IMR-90 (cell line): Measurements from ENCODE around the gene DNAH6. TPM values are rescaled to one million over a fixed set of nuclear protein-coding genes. Genes with fewer than 3 reads are reported as not detected.

ENCODE experiments used
- ATAC-seq: fragments of 200-7000 bp; cut with Tn5 transposase; 2 replicates; pipeline ENCODE4 v1.9.1; 2020; ENCODE audit warnings: low read depth, mild to moderate bottlenecking, moderate library complexity
- BruUV-seq: library from RNA; stranded (reverse); fragments of 400-500 nt; replicated peaks from 2 replicates; lab custom pipeline; 2021; lab: Mats Ljungman, UMichigan
- CTCF ChIA-PET: fragments of 300-600 bp; formaldehyde crosslinking; extraction: SDS; loops from one replicate; lab custom pipeline; 2021; ENCODE audit warnings: antibody characterized with exemption; lab: Yijun Ruan, JAX
- POLR2A ChIA-PET: fragments of 300-600 bp; sonication (Branson Sonifier 250); formaldehyde crosslinking; loops from one replicate; lab custom pipeline; 2022; ENCODE audit warnings: antibody characterized with exemption; ENCODE audit not compliant: unreplicated experiment; lab: Charles Lee
- DNase-seq: peaks from one replicate; pipeline ENCODE4 v3.0.0; 2013
- H2AFZ ChIP-seq: replicated peaks from 2 replicates; pipeline ENCODE3; 2013; ENCODE audit warnings: low read length, mild to moderate bottlenecking; ENCODE audit not compliant: poor library complexity
- H2AK5ac ChIP-seq: 2 replicates; pipeline ENCODE4 v1.6.1; 2013; ENCODE audit warnings: low read depth, low read length, inconsistent platforms
- H2AK9ac ChIP-seq: replicated peaks from 2 replicates; pipeline ENCODE3; 2013; ENCODE audit warnings: mild to moderate bottlenecking, low read depth, low read length, moderate library complexity; ENCODE audit not compliant: poor library complexity
- H2BK120ac ChIP-seq: 2 replicates; pipeline ENCODE4 v1.6.1; 2013; ENCODE audit warnings: low read depth, low read length, inconsistent platforms
- H2BK15ac ChIP-seq: 3 replicates; pipeline ENCODE4 v1.6.1; 2013; ENCODE audit warnings: low read depth, low read length, inconsistent platforms
- H2BK20ac ChIP-seq: 2 replicates; pipeline ENCODE4 v1.6.1; 2013; ENCODE audit warnings: low read depth, mild to moderate bottlenecking, inconsistent platforms, low read length, moderate library complexity
- H2BK5ac ChIP-seq: 2 replicates; pipeline ENCODE4 v1.6.1; 2013; ENCODE audit warnings: mild to moderate bottlenecking, low read depth, low read length, inconsistent platforms; ENCODE audit not compliant: poor library complexity, severe bottlenecking
- H3K14ac ChIP-seq: replicated peaks from 2 replicates; pipeline ENCODE4 v1.6.1; 2013; ENCODE audit warnings: low read depth, low read length, inconsistent platforms
- H3K18ac ChIP-seq: 2 replicates; pipeline ENCODE4 v1.6.1; 2013; ENCODE audit warnings: low read depth, low read length, control low read depth
- H3K23ac ChIP-seq: 2 replicates; pipeline ENCODE4 v1.6.1; 2013; ENCODE audit warnings: low read depth, low read length, inconsistent platforms
- H3K27ac ChIP-seq: 2 replicates; pipeline ENCODE4 v1.5.1; 2013; ENCODE audit warnings: mild to moderate bottlenecking, control low read depth, low read length; ENCODE audit not compliant: insufficient read depth
- H3K27me3 ChIP-seq: 2 replicates; pipeline ENCODE4 v1.6.1; 2013; ENCODE audit warnings: low read length; ENCODE audit not compliant: control insufficient read depth, insufficient read depth
- H3K36me3 ChIP-seq: 2 replicates; pipeline ENCODE4 v1.6.1; 2013; ENCODE audit warnings: low read length, mixed read lengths; ENCODE audit not compliant: control insufficient read depth, insufficient read depth
- H3K4ac ChIP-seq: 2 replicates; pipeline ENCODE4 v1.6.1; 2013; ENCODE audit warnings: low read depth, low read length, inconsistent platforms
- H3K4me1 ChIP-seq: 2 replicates; pipeline ENCODE4 v1.6.1; 2013; ENCODE audit warnings: low read length, mixed read lengths; ENCODE audit not compliant: control insufficient read depth, insufficient read depth
- H3K4me2 ChIP-seq: 2 replicates; pipeline ENCODE4 v1.6.1; 2013; ENCODE audit warnings: low read depth, mild to moderate bottlenecking, control low read depth, low read length, moderate library complexity
- H3K4me3 ChIP-seq: 2 replicates; pipeline ENCODE4 v1.5.1; 2013; ENCODE audit warnings: low read depth, mild to moderate bottlenecking, control low read depth, low read length, moderate library complexity; ENCODE audit not compliant: insufficient read depth
- H3K56ac ChIP-seq: 2 replicates; pipeline ENCODE4 v1.6.1; 2013; ENCODE audit warnings: low read length, inconsistent platforms; ENCODE audit not compliant: insufficient read depth; ENCODE audit errors: extremely low read depth
- H3K79me1 ChIP-seq, 2 experiments: 2 replicates each; pipeline ENCODE4 v1.6.1; 2013; ENCODE audit warnings: low read length in 2 of 2, inconsistent platforms in 1 of 2, low read depth in 1 of 2
- H3K9ac ChIP-seq: 2 replicates; pipeline ENCODE4 v1.6.1; 2013; ENCODE audit warnings: low read depth, low read length, control low read depth
- H3K9me1 ChIP-seq: 2 replicates; pipeline ENCODE4 v1.6.1; 2013; ENCODE audit warnings: low read length, inconsistent platforms; ENCODE audit not compliant: insufficient read depth
- H3K9me3 ChIP-seq: 2 replicates; pipeline ENCODE4 v1.6.1; 2013; ENCODE audit warnings: low read length; ENCODE audit not compliant: control insufficient read depth, insufficient read depth
- H4K20me1 ChIP-seq: 2 replicates; pipeline ENCODE4 v1.6.1; 2013; ENCODE audit warnings: low read length, inconsistent platforms; ENCODE audit not compliant: insufficient read depth
- H4K5ac ChIP-seq: 2 replicates; pipeline ENCODE4 v1.6.1; 2013; ENCODE audit warnings: mild to moderate bottlenecking, low read depth, low read length, control low read depth
- H4K8ac ChIP-seq, 2 experiments: 2 replicates each; pipeline ENCODE4 v1.6.1; 2013; ENCODE audit warnings: low read depth in 2 of 2, low read length in 2 of 2, control low read depth in 1 of 2, inconsistent platforms in 1 of 2
- H4K91ac ChIP-seq: 2 replicates; pipeline ENCODE4 v1.6.1; 2013; ENCODE audit warnings: low read depth, low read length, inconsistent platforms; ENCODE audit not compliant: insufficient read depth
- BHLHE40 ChIP-seq: fragments of 150-350 bp; IDR thresholded peaks from 2 replicates; pipeline ENCODE4 v1.6.1; 2016; ENCODE audit warnings: mild to moderate bottlenecking, low read depth, low read length
- CEBPB ChIP-seq: IDR thresholded peaks from 2 replicates; pipeline ENCODE4 v1.6.1; 2012; ENCODE audit warnings: low read depth, low read length, improper control_type of control experiment
- MAFK ChIP-seq: IDR thresholded peaks from 2 replicates; pipeline ENCODE4 v1.6.1; 2012; ENCODE audit warnings: low read depth, low read length, improper control_type of control experiment
- MAZ ChIP-seq: IDR thresholded peaks from 2 replicates; pipeline ENCODE4 v1.6.1; 2012; ENCODE audit warnings: low read depth, mild to moderate bottlenecking, low read length, improper control_type of control experiment, moderate library complexity, borderline replicate concordance
- NFE2L2 ChIP-seq: fragments of 150-350 bp; IDR thresholded peaks from 2 replicates; pipeline ENCODE4 v1.6.1; 2016; ENCODE audit warnings: low read depth, mild to moderate bottlenecking, low read length
- POLR2A ChIP-seq: IDR thresholded peaks from 2 replicates; pipeline ENCODE4 v1.6.1; 2012; ENCODE audit warnings: mild to moderate bottlenecking, low read depth, low read length
- RFX5 ChIP-seq: IDR thresholded peaks from 2 replicates; pipeline ENCODE4 v1.8.0; 2012; ENCODE audit warnings: low read depth, mild to moderate bottlenecking, low read length, moderate library complexity
- WGBS, 2 experiments: methylation state at CpG; one replicate each; pipeline versions ENCODE4 v1.1.5 to v1.1.7; 2013; ENCODE audit warnings: missing lambda C conversion rate in 2 of 2; ENCODE audit not compliant: insufficient read length in 1 of 2; ENCODE audit errors: extremely low coverage in 2 of 2; 5-methylcytosine and 5-hydroxymethylcytosine counted together
- dilution Hi-C: fragments of 300-500 bp; cut with HindIII; formaldehyde crosslinking; loops from one replicate; pipeline ENCODE4 v1.14.3; 2018; ENCODE audit warnings: low sequenced_read_pairs; ENCODE audit not compliant: unreplicated experiment
- in situ Hi-C: fragments of 300-500 bp; cut with MboI; formaldehyde crosslinking; loops from 3 replicates; pipeline ENCODE4 v1.14.3; 2019; ENCODE audit warnings: low sequenced_read_pairs, inconsistent platforms, mixed read lengths
- intact Hi-C: fragments of 100-400 bp; cut with micrococcal nuclease; formaldehyde crosslinking; loops from 2 replicates; pipeline ENCODE4 v1.10.0; 2022
- polyA plus RNA-seq, 3 experiments: library from polyadenylated mRNA; depleted of rRNA; stranded (reverse); fragments of >200 nt; gene quantifications; 2 replicates each; pipeline ENCODE4 v1.2.3, GENCODE V29; 2012; ENCODE audit warnings: low replicate concordance in 1 of 3
- total RNA-seq: library from RNA; depleted of rRNA; stranded (reverse); fragments of >200 nt; gene quantifications from 2 replicates; pipeline ENCODE4 v1.2.3, GENCODE V29; 2012
- TF ChIP-seq, protein P1 (sequence below): fragments of 150-350 bp; IDR thresholded peaks from 2 replicates; pipeline ENCODE4 v1.6.1; 2016; ENCODE audit warnings: low read depth, mild to moderate bottlenecking, low read length, moderate library complexity, borderline replicate concordance

Gene DNAH6
- total and polyA plus RNA-seq, 2 of the 4 experiments (the other 2 are of a cell fraction) = under 0.01 to 0.07 TPM

DNA sequence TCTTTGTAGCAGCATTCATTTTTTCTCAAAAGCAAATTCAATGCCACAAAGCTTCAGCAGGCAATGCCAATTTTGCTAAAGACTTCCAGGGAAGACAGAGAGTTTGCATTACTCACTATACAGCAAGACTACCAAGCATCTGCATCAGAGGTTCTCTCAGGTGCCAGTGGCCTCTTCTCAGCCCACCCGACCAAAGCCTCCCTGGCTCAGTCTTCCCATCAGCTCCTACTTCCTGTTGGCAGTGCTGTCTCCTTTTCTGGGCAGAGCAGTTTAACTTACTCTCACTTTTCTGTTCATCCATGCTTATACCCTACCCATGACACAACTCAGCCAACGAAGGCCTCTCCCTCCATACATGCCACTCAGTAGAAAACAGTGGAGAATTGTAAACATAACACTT is 207.5 kb downstream of the DNAH6 start:
- H3K79me1 ChIP-seq = no peaks in the 10 kb centered on the region
- H3K9me1 ChIP-seq = no peaks in the 10 kb centered on the region
- dilution Hi-C loops = no loop called here
- no peak overlapping the region for H3K4me2 ChIP-seq
- H3K27me3 ChIP-seq = peaks cover 2% of the 10 kb centered on the region; the same call in 1 of the 2 replicates
- H3K18ac ChIP-seq = no peak overlapping the region
- 60% methylated on average over 1 of the region's 2 CpGs; no CpG with 5 or more reads in 1 of the 2 experiments for WGBS, 2 experiments
- H2BK20ac ChIP-seq = no peak overlapping the region
- ATAC-seq (no peak), DNase-seq (no peak)
- no peak overlapping the region for H4K5ac ChIP-seq
- H2AK9ac ChIP-seq = no peak overlapping the region
- no peak overlapping the region for H2AFZ ChIP-seq
- no peak overlapping the region for H3K23ac ChIP-seq
- no peak for TF ChIP-seq NFE2L2
- no peak for TF ChIP-seq CEBPB
- TF ChIP-seq, protein P1, sequence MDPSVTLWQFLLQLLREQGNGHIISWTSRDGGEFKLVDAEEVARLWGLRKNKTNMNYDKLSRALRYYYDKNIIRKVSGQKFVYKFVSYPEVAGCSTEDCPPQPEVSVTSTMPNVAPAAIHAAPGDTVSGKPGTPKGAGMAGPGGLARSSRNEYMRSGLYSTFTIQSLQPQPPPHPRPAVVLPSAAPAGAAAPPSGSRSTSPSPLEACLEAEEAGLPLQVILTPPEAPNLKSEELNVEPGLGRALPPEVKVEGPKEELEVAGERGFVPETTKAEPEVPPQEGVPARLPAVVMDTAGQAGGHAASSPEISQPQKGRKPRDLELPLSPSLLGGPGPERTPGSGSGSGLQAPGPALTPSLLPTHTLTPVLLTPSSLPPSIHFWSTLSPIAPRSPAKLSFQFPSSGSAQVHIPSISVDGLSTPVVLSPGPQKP = no peak
- no peak for TF ChIP-seq RFX5
- TF ChIP-seq MAFK = no peak
- no peak for TF ChIP-seq POLR2A
- no peak for TF ChIP-seq BHLHE40
- no peak for TF ChIP-seq MAZ
- ChIA-PET CTCF (no interaction called here), POLR2A (no interaction called here)
- no peaks in the 10 kb centered on the region for H3K9me3 ChIP-seq
- no peak overlapping the region for H4K91ac ChIP-seq
- H2BK15ac ChIP-seq = no peak overlapping the region
- H3K27ac ChIP-seq = no peak overlapping the region
- H3K4me1 ChIP-seq = no peaks in the 10 kb centered on the region
- no peak overlapping the region for H3K9ac ChIP-seq
- no peak overlapping the region for H2BK5ac ChIP-seq
- intact Hi-C loops = no loop called here
- no TSS peak for BruUV-seq
- no peak overlapping the region for H3K14ac ChIP-seq
- no peak overlapping the region for H4K8ac ChIP-seq
- no peak overlapping the region for H3K4ac ChIP-seq
- no peak overlapping the region for H3K56ac ChIP-seq
- H3K4me3 ChIP-seq = no peak overlapping the region
- H4K20me1 ChIP-seq = no peaks in the 10 kb centered on the region
- H2AK5ac ChIP-seq = no peak overlapping the region
- in situ Hi-C loops = no loop called here
- no peaks in the 10 kb centered on the region for H3K36me3 ChIP-seq
- no peak overlapping the region for H2BK120ac ChIP-seq
